HS-27A (cell line): ENCODE measurements around the gene IL22RA2.
"Not testable (repeated sequence)": the region's sequence is repeated elsewhere in the genome, so short reads cannot be mapped to it uniquely, and the experiment has no call there.

Experiments used
- DNase-seq: peaks from one replicate; pipeline ENCODE4 v3.0.0-alpha.2; 2012; ENCODE audit warnings: low read depth, missing footprints

The IL22RA2 gene

GRCh38 chr6:137173501-137173900 lies at the start of gene IL22RA2:
Gene IL22RA2, minus strand, starts transcription at chr6:137173644. Its CDS starts 11,895 bp downstream, at chr6:137161749.
- no peak for DNase-seq

- no peak for DNase-seq
Measured at GRCh38 chr6:137222381-137222780, 48.9 kb upstream of the IL22RA2 start.

GRCh38 chr6:137219664-137220252 lies 46.3 kb upstream of the IL22RA2 start:
- no peak for DNase-seq

- DNase-seq = peak; percentile 72
Measured at GRCh38 chr6:137218917-137219663, 45.6 kb upstream of the IL22RA2 start, which contains the start of gene IFNGR1. Gene IFNGR1, minus strand, starts transcription at chr6:137219385. Its CDS starts 58 bp downstream, at chr6:137219327.

GRCh38 chr6:137218473-137218916 lies 45.1 kb upstream of the IL22RA2 start:
- DNase-seq = no peak

GRCh38 chr6:137217801-137218472 lies 44.5 kb upstream of the IL22RA2 start:
- DNase-seq = no peak

GRCh38 chr6:137216875-137217553 lies 43.6 kb upstream of the IL22RA2 start:
- no peak for DNase-seq

GRCh38 chr6:137216106-137216505 lies 42.7 kb upstream of the IL22RA2 start:
- no peak for DNase-seq

- DNase-seq = not testable (repeated sequence)
Measured at GRCh38 chr6:137215630-137216029, 42.2 kb upstream of the IL22RA2 start.

- no peak for DNase-seq
Measured at GRCh38 chr6:137214931-137215330, 41.5 kb upstream of the IL22RA2 start.

GRCh38 chr6:137213813-137214212 lies 40.4 kb upstream of the IL22RA2 start:
- DNase-seq = no peak

GRCh38 chr6:137213331-137213740 lies 39.9 kb upstream of the IL22RA2 start:
- no peak for DNase-seq

- DNase-seq = no peak
Measured at GRCh38 chr6:137211910-137212309, 38.5 kb upstream of the IL22RA2 start.

- DNase-seq = no peak
Measured at GRCh38 chr6:137210903-137211302, 37.5 kb upstream of the IL22RA2 start.

- no peak for DNase-seq
Measured at GRCh38 chr6:137208279-137208678, 34.8 kb upstream of the IL22RA2 start.

- not testable (repeated sequence) for DNase-seq
Measured at GRCh38 chr6:137207457-137207856, 34.0 kb upstream of the IL22RA2 start.

GRCh38 chr6:137206577-137206976 lies 33.1 kb upstream of the IL22RA2 start:
- no peak for DNase-seq

- DNase-seq = no peak
Measured at GRCh38 chr6:137203256-137203655, 29.8 kb upstream of the IL22RA2 start.

GRCh38 chr6:137202078-137202477 lies 28.6 kb upstream of the IL22RA2 start:
- no peak for DNase-seq

GRCh38 chr6:137201006-137201405 lies 27.6 kb upstream of the IL22RA2 start:
- DNase-seq = no peak

GRCh38 chr6:137200288-137200687 lies 26.8 kb upstream of the IL22RA2 start:
- DNase-seq = no peak
